ENCODE measurements around the gene PPFIBP1.

PPFIBP1 gene

DNA sequence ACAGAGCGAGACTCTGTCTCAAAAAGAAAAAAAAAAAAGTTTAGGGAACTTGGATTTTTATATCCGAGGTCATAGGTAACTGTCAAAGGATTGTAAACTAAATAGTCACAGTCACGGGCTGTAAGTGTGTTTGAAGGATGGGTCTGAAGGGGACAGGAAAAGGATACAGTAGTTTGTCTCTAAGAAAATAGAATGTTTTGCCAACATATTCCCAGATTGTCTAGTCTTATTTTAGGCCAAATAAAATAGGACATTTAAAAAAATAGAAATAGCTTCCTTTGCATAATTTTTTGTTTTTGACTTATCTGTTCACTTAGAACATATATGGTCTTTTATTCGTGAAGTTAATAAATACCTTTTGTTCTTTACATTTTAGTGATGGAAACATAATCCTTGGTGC, 148.0 kb downstream of the PPFIBP1 start:
- peaks cover 29% of the 10 kb centered on the region for H3K36me3 Mint-ChIP-seq (ENCODE audit: low read depth)
- DNase-seq = no peak
- H3K4me1 Mint-ChIP-seq = peaks cover 12% of the 10 kb centered on the region
- no peaks in the 10 kb centered on the region for H3K9me3 Mint-ChIP-seq
- no peak overlapping the region for H3K4me3 Mint-ChIP-seq
- no peak overlapping the region for H3K27ac Mint-ChIP-seq
- no peaks in the 10 kb centered on the region for H3K27me3 Mint-ChIP-seq (ENCODE audit: low read depth, poor library complexity)
- TF ChIP-seq, protein P1, sequence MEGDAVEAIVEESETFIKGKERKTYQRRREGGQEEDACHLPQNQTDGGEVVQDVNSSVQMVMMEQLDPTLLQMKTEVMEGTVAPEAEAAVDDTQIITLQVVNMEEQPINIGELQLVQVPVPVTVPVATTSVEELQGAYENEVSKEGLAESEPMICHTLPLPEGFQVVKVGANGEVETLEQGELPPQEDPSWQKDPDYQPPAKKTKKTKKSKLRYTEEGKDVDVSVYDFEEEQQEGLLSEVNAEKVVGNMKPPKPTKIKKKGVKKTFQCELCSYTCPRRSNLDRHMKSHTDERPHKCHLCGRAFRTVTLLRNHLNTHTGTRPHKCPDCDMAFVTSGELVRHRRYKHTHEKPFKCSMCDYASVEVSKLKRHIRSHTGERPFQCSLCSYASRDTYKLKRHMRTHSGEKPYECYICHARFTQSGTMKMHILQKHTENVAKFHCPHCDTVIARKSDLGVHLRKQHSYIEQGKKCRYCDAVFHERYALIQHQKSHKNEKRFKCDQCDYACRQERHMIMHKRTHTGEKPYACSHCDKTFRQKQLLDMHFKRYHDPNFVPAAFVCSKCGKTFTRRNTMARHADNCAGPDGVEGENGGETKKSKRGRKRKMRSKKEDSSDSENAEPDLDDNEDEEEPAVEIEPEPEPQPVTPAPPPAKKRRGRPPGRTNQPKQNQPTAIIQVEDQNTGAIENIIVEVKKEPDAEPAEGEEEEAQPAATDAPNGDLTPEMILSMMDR (IDR thresholded peaks at IDR 0.05) = no peak

DNA sequence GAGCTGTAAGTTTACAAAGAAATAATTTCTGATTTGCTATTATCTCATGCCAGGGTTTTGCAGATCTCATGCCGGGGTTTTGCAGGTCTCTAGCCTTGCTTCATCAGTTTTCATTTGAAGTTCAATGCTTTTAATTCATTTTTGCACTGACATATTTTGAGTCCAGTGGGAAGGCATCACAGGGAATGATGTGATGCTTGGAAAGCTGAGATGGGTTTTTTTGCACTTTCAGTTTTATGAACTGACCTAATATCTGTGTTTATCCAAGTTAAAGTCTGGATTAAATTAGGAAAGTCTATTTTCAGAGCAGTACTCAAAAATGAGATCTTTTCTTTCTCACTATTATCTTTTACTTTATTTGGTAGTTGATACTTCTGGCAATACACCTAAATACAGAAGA, 148.6 kb downstream of the PPFIBP1 start:
- H3K4me1 Mint-ChIP-seq = peaks cover 12% of the 10 kb centered on the region
- no peak for DNase-seq
- H3K27me3 Mint-ChIP-seq (ENCODE audit: low read depth, poor library complexity) = no peaks in the 10 kb centered on the region
- H3K4me3 Mint-ChIP-seq = no peak overlapping the region
- no peak overlapping the region for H3K27ac Mint-ChIP-seq
- H3K36me3 Mint-ChIP-seq (ENCODE audit: low read depth) = peaks cover 25% of the 10 kb centered on the region
- no peaks in the 10 kb centered on the region for H3K9me3 Mint-ChIP-seq
- TF ChIP-seq, protein P1 (IDR thresholded peaks at IDR 0.05) = no peak

DNA sequence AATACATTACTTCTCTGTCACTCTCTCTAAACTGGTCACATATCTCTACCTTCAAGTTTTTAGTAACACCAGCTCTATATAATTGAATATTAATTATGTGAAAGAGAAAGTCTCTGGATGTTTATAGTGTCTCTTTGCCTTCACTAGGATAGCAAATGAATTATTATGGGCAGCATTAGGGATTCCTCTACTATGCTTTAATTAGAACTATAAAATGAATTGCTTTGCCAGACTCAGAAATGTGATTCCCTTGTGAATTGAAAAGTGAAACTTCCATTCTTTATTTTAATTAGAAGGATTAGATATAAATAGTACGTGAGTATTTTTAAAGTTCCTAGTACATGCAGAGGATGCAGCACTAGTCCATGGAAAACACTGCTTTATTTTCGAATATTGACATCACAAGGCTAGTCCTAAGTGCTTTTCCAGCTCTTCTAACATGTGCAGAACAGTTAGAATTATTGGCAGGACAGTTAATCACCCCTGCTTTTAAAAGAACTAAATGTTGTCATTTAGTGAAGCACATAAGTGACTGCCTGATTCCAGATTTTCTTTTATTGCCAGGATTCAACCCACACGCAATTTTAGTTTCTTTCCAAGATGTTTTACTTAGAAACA, 149.2 kb downstream of the PPFIBP1 start:
- no peak overlapping the region for H3K4me3 Mint-ChIP-seq
- TF ChIP-seq, protein P1 (IDR thresholded peaks at IDR 0.05) = no peak
- no peaks in the 10 kb centered on the region for H3K27me3 Mint-ChIP-seq (ENCODE audit: low read depth, poor library complexity)
- peaks cover 23% of the 10 kb centered on the region for H3K36me3 Mint-ChIP-seq (ENCODE audit: low read depth)
- H3K4me1 Mint-ChIP-seq = peaks cover 12% of the 10 kb centered on the region
- H3K27ac Mint-ChIP-seq = no peak overlapping the region
- DNase-seq = no peak
- H3K9me3 Mint-ChIP-seq = no peaks in the 10 kb centered on the region

DNA sequence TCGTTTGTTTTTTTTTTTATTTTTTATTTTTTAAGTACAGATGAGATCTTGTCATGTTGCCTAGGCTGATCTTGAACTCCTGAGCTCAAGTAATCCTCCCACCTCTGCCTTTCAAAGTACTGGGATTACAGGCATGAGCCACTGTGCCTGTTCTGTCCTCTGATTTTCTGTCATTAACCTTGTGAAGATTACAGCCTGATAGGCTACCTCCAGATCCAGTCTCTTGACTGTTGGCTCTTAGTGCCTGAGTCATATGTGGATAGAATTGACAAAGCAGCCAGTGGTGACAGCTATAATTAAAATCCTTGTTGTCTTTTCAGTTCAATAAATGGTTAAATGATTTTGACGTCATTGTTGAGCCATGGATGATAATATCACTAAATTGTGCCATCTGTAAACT, 151.0 kb downstream of the PPFIBP1 start:
- no peak for DNase-seq
- TF ChIP-seq, protein P1 (IDR thresholded peaks at IDR 0.05) = no peak
- no peaks in the 10 kb centered on the region for H3K27me3 Mint-ChIP-seq (ENCODE audit: low read depth, poor library complexity)
- H3K4me3 Mint-ChIP-seq = no peak overlapping the region
- H3K4me1 Mint-ChIP-seq = peaks cover 12% of the 10 kb centered on the region
- no peaks in the 10 kb centered on the region for H3K9me3 Mint-ChIP-seq
- H3K27ac Mint-ChIP-seq = no peak overlapping the region
- peaks cover 28% of the 10 kb centered on the region for H3K36me3 Mint-ChIP-seq (ENCODE audit: low read depth)

DNA sequence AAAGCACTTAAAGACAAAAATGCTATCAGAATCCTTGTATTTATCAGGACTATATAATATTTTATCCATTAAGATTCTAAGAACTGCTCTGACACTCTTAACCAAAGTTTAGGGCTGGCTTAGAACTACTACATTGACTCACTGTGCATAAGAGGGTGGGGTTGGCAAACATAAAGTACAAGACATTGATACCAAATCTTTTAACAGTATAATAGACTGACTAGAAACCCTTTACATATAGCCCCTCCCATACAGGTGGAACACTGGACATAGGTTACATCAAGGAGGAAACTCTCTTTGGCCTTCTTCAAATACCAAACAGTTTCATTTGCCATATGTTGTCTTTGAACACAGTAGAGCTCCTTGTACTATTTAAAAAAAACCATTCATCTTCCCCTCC, 156.6 kb downstream of the PPFIBP1 start:
- no peaks in the 10 kb centered on the region for H3K9me3 Mint-ChIP-seq
- DNase-seq = no peak
- no peak overlapping the region for H3K4me3 Mint-ChIP-seq
- no peaks in the 10 kb centered on the region for H3K4me1 Mint-ChIP-seq
- H3K36me3 Mint-ChIP-seq (ENCODE audit: low read depth) = peaks cover 55% of the 10 kb centered on the region
- H3K27ac Mint-ChIP-seq = no peak overlapping the region
- TF ChIP-seq, protein P1 (IDR thresholded peaks at IDR 0.05) = no peak
- no peaks in the 10 kb centered on the region for H3K27me3 Mint-ChIP-seq (ENCODE audit: low read depth, poor library complexity)

DNA sequence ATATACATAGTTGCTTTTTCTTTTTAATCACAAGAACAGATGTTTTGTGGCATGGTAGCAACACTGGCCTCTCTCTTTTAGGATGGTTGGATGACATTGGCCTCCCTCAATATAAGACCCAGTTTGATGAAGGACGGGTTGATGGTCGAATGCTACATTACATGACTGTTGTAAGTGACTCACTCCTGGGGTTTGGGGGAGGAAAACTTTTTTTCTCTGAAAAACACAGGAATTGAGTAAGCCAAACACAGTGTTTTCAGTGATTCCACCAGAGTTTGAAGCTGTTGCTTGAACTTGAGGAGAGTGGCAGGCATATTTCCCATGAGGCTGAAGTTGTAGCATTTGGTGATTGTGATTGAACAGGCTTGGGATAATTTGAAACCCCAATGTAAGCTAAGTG, 158.5 kb downstream of the PPFIBP1 start:
- TF ChIP-seq, protein P1 (IDR thresholded peaks at IDR 0.05) = no peak
- Mint-ChIP-seq H3K4me1 (no peaks in the 10 kb centered on the region), H3K4me3 (no peak overlapping the region), H3K9me3 (no peaks in the 10 kb centered on the region), H3K27me3 (ENCODE audit: low read depth, poor library complexity) (no peaks in the 10 kb centered on the region), H3K36me3 (ENCODE audit: low read depth) (peaks cover 61% of the 10 kb centered on the region), H3K27ac (no peak overlapping the region)
- no peak for DNase-seq
